Activated naive CD8-positive, alpha-beta T cell (primary cell): ENCODE results near the gene RASA2.

Source experiments
- H3K27ac Mint-ChIP-seq: one replicate; pipeline ENCODE4 v1.8.0; 2021; ENCODE audit warnings: mixed read lengths
- H3K27me3 Mint-ChIP-seq: one replicate; pipeline ENCODE4 v1.8.0; 2021; ENCODE audit warnings: mixed read lengths
- H3K36me3 Mint-ChIP-seq: one replicate; pipeline ENCODE4 v1.8.0; 2021; ENCODE audit warnings: mixed read lengths
- H3K4me1 Mint-ChIP-seq: one replicate; pipeline ENCODE4 v1.8.0; 2021; ENCODE audit warnings: low read depth, mixed read lengths
- H3K4me3 Mint-ChIP-seq: one replicate; pipeline ENCODE4 v1.8.0; 2021; ENCODE audit warnings: mild to moderate bottlenecking, mixed read lengths
- H3K9me3 Mint-ChIP-seq: one replicate; pipeline ENCODE4 v1.8.0; 2021; ENCODE audit warnings: low read depth, mixed read lengths

The RASA2 gene

GRCh38 chr3:141486746-141487520 lies at the start of gene RASA2:
Gene RASA2, plus strand, starts transcription at chr3:141487027. Its CDS starts 57 bp downstream, at chr3:141487084.
- peaks cover 5% of the 10 kb centered on the region for H3K36me3 Mint-ChIP-seq
- H3K9me3 Mint-ChIP-seq, result no peaks in the 10 kb centered on the region
- peak within 1 kb of the TSS; percentile 98 for H3K27ac Mint-ChIP-seq
- H3K4me3 Mint-ChIP-seq, result peak within 1 kb of the TSS; percentile 97
- peaks cover 66% of the 10 kb centered on the region for H3K4me1 Mint-ChIP-seq
- no peaks in the 10 kb centered on the region for H3K27me3 Mint-ChIP-seq

GRCh38 chr3:141439589-141439988 lies 47.2 kb upstream of the RASA2 start:
- H3K36me3 Mint-ChIP-seq, result peaks cover 13% of the 10 kb centered on the region
- peak overlapping the region; percentile 72 for H3K27ac Mint-ChIP-seq
- H3K4me3 Mint-ChIP-seq, result no peak overlapping the region
- H3K9me3 Mint-ChIP-seq, result no peaks in the 10 kb centered on the region
- H3K27me3 Mint-ChIP-seq, result no peaks in the 10 kb centered on the region
- peaks cover 23% of the 10 kb centered on the region for H3K4me1 Mint-ChIP-seq

GRCh38 chr3:141440942-141441341 lies 45.9 kb upstream of the RASA2 start:
- Mint-ChIP-seq H3K27ac (peak overlapping the region; percentile 58), H3K4me3 (no peak overlapping the region)

GRCh38 chr3:141441381-141442364 lies 45.2 kb upstream of the RASA2 start:
- no peak overlapping the region for H3K4me3 Mint-ChIP-seq
- peaks cover 13% of the 10 kb centered on the region for H3K36me3 Mint-ChIP-seq
- peak overlapping the region; percentile 58 for H3K27ac Mint-ChIP-seq
- no peaks in the 10 kb centered on the region for H3K27me3 Mint-ChIP-seq
- H3K9me3 Mint-ChIP-seq, result no peaks in the 10 kb centered on the region
- H3K4me1 Mint-ChIP-seq, result peaks cover 21% of the 10 kb centered on the region

More at GRCh38 chr3:141440942-141441341, 45.9 kb upstream of the RASA2 start:
- H3K4me1 Mint-ChIP-seq, result peaks cover 23% of the 10 kb centered on the region
- no peaks in the 10 kb centered on the region for H3K27me3 Mint-ChIP-seq
- H3K36me3 Mint-ChIP-seq, result peaks cover 13% of the 10 kb centered on the region
- H3K9me3 Mint-ChIP-seq, result no peaks in the 10 kb centered on the region

GRCh38 chr3:141442446-141442845 lies 44.4 kb upstream of the RASA2 start:
- no peaks in the 10 kb centered on the region for H3K27me3 Mint-ChIP-seq
- H3K9me3 Mint-ChIP-seq, result no peaks in the 10 kb centered on the region
- H3K4me1 Mint-ChIP-seq, result peaks cover 18% of the 10 kb centered on the region
- H3K27ac Mint-ChIP-seq, result no peak overlapping the region
- H3K4me3 Mint-ChIP-seq, result no peak overlapping the region
- peaks cover 16% of the 10 kb centered on the region for H3K36me3 Mint-ChIP-seq

GRCh38 chr3:141442914-141443313 lies 43.9 kb upstream of the RASA2 start:
- H3K9me3 Mint-ChIP-seq, result no peaks in the 10 kb centered on the region
- H3K27me3 Mint-ChIP-seq, result no peaks in the 10 kb centered on the region
- peaks cover 18% of the 10 kb centered on the region for H3K4me1 Mint-ChIP-seq
- peaks cover 17% of the 10 kb centered on the region for H3K36me3 Mint-ChIP-seq
- no peak overlapping the region for H3K27ac Mint-ChIP-seq
- H3K4me3 Mint-ChIP-seq, result no peak overlapping the region

GRCh38 chr3:141444586-141445285 lies 42.1 kb upstream of the RASA2 start:
- Mint-ChIP-seq H3K27me3 (no peaks in the 10 kb centered on the region), H3K36me3 (peaks cover 17% of the 10 kb centered on the region), H3K4me1 (peaks cover 18% of the 10 kb centered on the region), H3K27ac (no peak overlapping the region), H3K4me3 (no peak overlapping the region), H3K9me3 (no peaks in the 10 kb centered on the region)

GRCh38 chr3:141445990-141446389 lies 40.8 kb upstream of the RASA2 start:
- H3K9me3 Mint-ChIP-seq, result no peaks in the 10 kb centered on the region
- peaks cover 11% of the 10 kb centered on the region for H3K4me1 Mint-ChIP-seq
- H3K36me3 Mint-ChIP-seq, result peaks cover 17% of the 10 kb centered on the region
- H3K27ac Mint-ChIP-seq, result no peak overlapping the region
- no peak overlapping the region for H3K4me3 Mint-ChIP-seq
- no peaks in the 10 kb centered on the region for H3K27me3 Mint-ChIP-seq

GRCh38 chr3:141446737-141447136 lies 40.1 kb upstream of the RASA2 start:
- H3K27ac Mint-ChIP-seq, result no peak overlapping the region
- no peaks in the 10 kb centered on the region for H3K9me3 Mint-ChIP-seq
- no peaks in the 10 kb centered on the region for H3K27me3 Mint-ChIP-seq
- no peak overlapping the region for H3K4me3 Mint-ChIP-seq
- H3K36me3 Mint-ChIP-seq, result peaks cover 17% of the 10 kb centered on the region
- H3K4me1 Mint-ChIP-seq, result peaks cover 6% of the 10 kb centered on the region

GRCh38 chr3:141447383-141447782 lies 39.4 kb upstream of the RASA2 start:
- peaks cover 6% of the 10 kb centered on the region for H3K4me1 Mint-ChIP-seq
- no peak overlapping the region for H3K27ac Mint-ChIP-seq
- H3K4me3 Mint-ChIP-seq, result no peak overlapping the region
- peaks cover 17% of the 10 kb centered on the region for H3K36me3 Mint-ChIP-seq
- H3K9me3 Mint-ChIP-seq, result no peaks in the 10 kb centered on the region
- no peaks in the 10 kb centered on the region for H3K27me3 Mint-ChIP-seq

- Mint-ChIP-seq H3K27ac (no peak overlapping the region), H3K4me1 (peaks cover 6% of the 10 kb centered on the region), H3K36me3 (peaks cover 12% of the 10 kb centered on the region), H3K9me3 (no peaks in the 10 kb centered on the region), H3K27me3 (no peaks in the 10 kb centered on the region), H3K4me3 (no peak overlapping the region)
Measured at GRCh38 chr3:141448606-141449220, 38.1 kb upstream of the RASA2 start.

GRCh38 chr3:141449424-141449823 lies 37.4 kb upstream of the RASA2 start:
- H3K27me3 Mint-ChIP-seq, result no peaks in the 10 kb centered on the region
- H3K4me1 Mint-ChIP-seq, result peaks cover 6% of the 10 kb centered on the region
- peaks cover 5% of the 10 kb centered on the region for H3K36me3 Mint-ChIP-seq
- H3K27ac Mint-ChIP-seq, result no peak overlapping the region
- no peak overlapping the region for H3K4me3 Mint-ChIP-seq
- no peaks in the 10 kb centered on the region for H3K9me3 Mint-ChIP-seq

- Mint-ChIP-seq H3K9me3 (no peaks in the 10 kb centered on the region), H3K27ac (no peak overlapping the region), H3K4me3 (no peak overlapping the region), H3K4me1 (peaks cover 13% of the 10 kb centered on the region), H3K36me3 (peaks cover 5% of the 10 kb centered on the region), H3K27me3 (no peaks in the 10 kb centered on the region)
Measured at GRCh38 chr3:141450727-141451375, 36.0 kb upstream of the RASA2 start.

- H3K9me3 Mint-ChIP-seq, result no peaks in the 10 kb centered on the region
- no peak overlapping the region for H3K27ac Mint-ChIP-seq
- H3K27me3 Mint-ChIP-seq, result no peaks in the 10 kb centered on the region
- no peak overlapping the region for H3K4me3 Mint-ChIP-seq
- peaks cover 5% of the 10 kb centered on the region for H3K36me3 Mint-ChIP-seq
- H3K4me1 Mint-ChIP-seq, result peaks cover 13% of the 10 kb centered on the region
Measured at GRCh38 chr3:141452045-141452444, 34.8 kb upstream of the RASA2 start.
